Dedifferentiated amniotic fluid mesenchymal stem cell (primary cell): Measurements from ENCODE around the gene AMY1A.
"Not testable (repeated sequence)": the region's sequence is repeated elsewhere in the genome, so short reads cannot be mapped to it uniquely, and the experiment has no call there.

Experiments used
- DNase-seq: peaks from one replicate; pipeline ENCODE4 v3.0.0-alpha.2; 2016; ENCODE audit errors: extremely low spot score

The AMY1A gene

GRCh38 chr1:103655460-103655859 is at the start of gene AMY1A:
TSS of gene AMY1A (plus strand) at chr1:103655760. CDS start at chr1:103656331, 571 bp downstream.
- DNase-seq: not testable (repeated sequence)

- no peak for DNase-seq
Observed at GRCh38 chr1:103616362-103616761, 39.2 kb upstream of the AMY1A start.

- not testable (repeated sequence) for DNase-seq
Observed at GRCh38 chr1:103616994-103617477, 38.5 kb upstream of the AMY1A start, which contains the start of gene AMY2A. TSS of gene AMY2A (plus strand) at chr1:103617427. CDS start at chr1:103617441, 14 bp downstream.

GRCh38 chr1:103627436-103627835 is 28.1 kb upstream of the AMY1A start:
- DNase-seq: not testable (repeated sequence)

- not testable (repeated sequence) for DNase-seq
Observed at GRCh38 chr1:103641194-103641593, 14.4 kb upstream of the AMY1A start.

- not testable (repeated sequence) for DNase-seq
Observed at GRCh38 chr1:103643908-103644307, 11.7 kb upstream of the AMY1A start.

- not testable (repeated sequence) for DNase-seq
Observed at GRCh38 chr1:103650305-103650704, 5.3 kb upstream of the AMY1A start.

- DNase-seq: not testable (repeated sequence)
Observed at GRCh38 chr1:103650889-103651288, 4.7 kb upstream of the AMY1A start.

- not testable (repeated sequence) for DNase-seq
Observed at GRCh38 chr1:103654133-103654532, 1.4 kb upstream of the AMY1A start.

- not testable (repeated sequence) for DNase-seq
Observed at GRCh38 chr1:103676335-103676734, 20.8 kb downstream of the AMY1A start.

GRCh38 chr1:103696110-103696509 is 40.5 kb downstream of the AMY1A start, which contains the start of gene AMY1B:
TSS of gene AMY1B (minus strand) at chr1:103696210. CDS start at chr1:103695639, 571 bp downstream.
- DNase-seq: not testable (repeated sequence)

- DNase-seq: not testable (repeated sequence)
Observed at GRCh38 chr1:103697430-103697829, 41.9 kb downstream of the AMY1A start.

GRCh38 chr1:103700669-103701068 is 45.1 kb downstream of the AMY1A start:
- DNase-seq: not testable (repeated sequence)

- not testable (repeated sequence) for DNase-seq
Observed at GRCh38 chr1:103701256-103701655, 45.7 kb downstream of the AMY1A start.

GRCh38 chr1:103707670-103708069 is 52.1 kb downstream of the AMY1A start:
- DNase-seq: not testable (repeated sequence)

- DNase-seq: not testable (repeated sequence)
Observed at GRCh38 chr1:103710381-103710780, 54.8 kb downstream of the AMY1A start.
